ENCODE data around the gene ALKBH1. TPM values are rescaled to one million over a fixed set of nuclear protein-coding genes. Genes with fewer than 3 reads are reported as not detected.
A peak's percentile ranks its signal among the peaks of the same experiment; 100 is the strongest.

The ALKBH1 gene
- total RNA-seq, 1 experiment from 2014 or later = 25.0 TPM

DNA sequence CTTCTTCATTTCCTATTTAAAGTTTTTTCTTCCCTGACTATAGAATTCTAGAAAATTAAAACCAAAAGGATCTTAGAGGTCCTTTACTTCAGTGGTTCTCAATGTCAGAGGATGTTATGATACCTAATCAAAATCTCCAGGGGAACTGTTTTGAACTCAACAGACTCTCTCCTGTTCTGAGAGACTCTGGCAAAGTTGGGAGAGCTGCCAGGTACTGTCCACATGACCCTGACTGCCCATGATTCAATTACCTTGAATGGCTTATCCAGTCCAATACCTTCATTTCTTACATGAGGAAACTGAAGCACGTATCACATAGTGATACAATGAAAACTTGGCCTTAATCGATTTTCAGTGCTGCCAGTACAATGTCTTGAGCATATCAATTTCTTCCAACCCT, 16.6 kb downstream of the ALKBH1 start:
- POLR2A ChIA-PET (ENCODE audit: unreplicated experiment) = no interaction called here
- no TSS peak for BruUV-seq (replicated peaks)

DNA sequence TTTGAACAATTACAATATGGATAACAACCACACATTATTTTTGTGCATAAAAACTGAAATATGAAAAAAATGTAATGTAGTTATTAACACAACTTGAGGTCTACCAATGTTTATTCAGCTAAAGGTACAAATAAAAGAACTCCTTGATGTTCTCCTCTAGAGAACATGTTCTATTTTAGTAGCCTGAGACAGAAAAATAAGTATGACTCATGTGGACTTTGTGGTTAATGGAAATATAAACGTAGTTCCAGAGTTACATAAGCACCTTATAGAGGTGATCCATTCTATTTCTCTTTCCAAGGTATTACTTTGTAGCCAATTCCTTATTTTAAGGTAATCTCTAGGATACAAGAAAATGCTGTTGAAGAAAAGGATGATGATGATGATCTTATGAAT, 25.7 kb downstream of the ALKBH1 start:
- BruUV-seq (replicated peaks) = no TSS peak
- H3K27ac ChIP-seq = peak overlapping the region; percentile 42

More for the DNA sequence above, 16.6 kb downstream of the ALKBH1 start:
- Histone ChIP-seq H3K27me3 (ENCODE audit: insufficient read depth, low read depth) (no peaks in the 10 kb centered on the region), H3K79me2 (ENCODE audit: low read depth) (no peaks in the 10 kb centered on the region), H4K20me1 (ENCODE audit: insufficient read depth) (no peaks in the 10 kb centered on the region), H2AFZ (no peak overlapping the region), H3K27ac (no peak overlapping the region), H3K4me2 (no peak overlapping the region), H3K4me1 (replicated peaks; ENCODE audit: insufficient read depth) (no peaks in the 10 kb centered on the region), H3K9me3 (ENCODE audit: insufficient read depth, low read depth) (no peaks in the 10 kb centered on the region), H3K9me2 (ENCODE audit: insufficient read depth) (no peaks in the 10 kb centered on the region), H3K36me3 (ENCODE audit: low read depth) (peaks cover 39% of the 10 kb centered on the region), H3K4me3 (no peak overlapping the region), H3F3A (ENCODE audit: insufficient read depth, low read depth) (no peaks in the 10 kb centered on the region)
- intact Hi-C loops (cut with micrococcal nuclease; ENCODE audit: unreplicated experiment) = no loop called here
- no peak for DNase-seq
- CTCF ChIA-PET = interaction anchor here (0.6 kb wide), 1 partner anchor 146 kb away, joined by 6 read pairs; no protein-coding TSS in a partner anchor
- no peak for TF ChIP-seq EZH2 (IDR thresholded peaks at IDR 0.05; ENCODE audit: low read depth)
- TF ChIP-seq, protein P1, sequence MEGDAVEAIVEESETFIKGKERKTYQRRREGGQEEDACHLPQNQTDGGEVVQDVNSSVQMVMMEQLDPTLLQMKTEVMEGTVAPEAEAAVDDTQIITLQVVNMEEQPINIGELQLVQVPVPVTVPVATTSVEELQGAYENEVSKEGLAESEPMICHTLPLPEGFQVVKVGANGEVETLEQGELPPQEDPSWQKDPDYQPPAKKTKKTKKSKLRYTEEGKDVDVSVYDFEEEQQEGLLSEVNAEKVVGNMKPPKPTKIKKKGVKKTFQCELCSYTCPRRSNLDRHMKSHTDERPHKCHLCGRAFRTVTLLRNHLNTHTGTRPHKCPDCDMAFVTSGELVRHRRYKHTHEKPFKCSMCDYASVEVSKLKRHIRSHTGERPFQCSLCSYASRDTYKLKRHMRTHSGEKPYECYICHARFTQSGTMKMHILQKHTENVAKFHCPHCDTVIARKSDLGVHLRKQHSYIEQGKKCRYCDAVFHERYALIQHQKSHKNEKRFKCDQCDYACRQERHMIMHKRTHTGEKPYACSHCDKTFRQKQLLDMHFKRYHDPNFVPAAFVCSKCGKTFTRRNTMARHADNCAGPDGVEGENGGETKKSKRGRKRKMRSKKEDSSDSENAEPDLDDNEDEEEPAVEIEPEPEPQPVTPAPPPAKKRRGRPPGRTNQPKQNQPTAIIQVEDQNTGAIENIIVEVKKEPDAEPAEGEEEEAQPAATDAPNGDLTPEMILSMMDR (conservative IDR thresholded peaks at IDR 0.05) = no peak

GRCh38 chr14:77681196-77682157, 26.3 kb downstream of the ALKBH1 start:
- no peak for TF ChIP-seq EZH2 (IDR thresholded peaks at IDR 0.05; ENCODE audit: low read depth)
- TF ChIP-seq, protein P1 (conservative IDR thresholded peaks at IDR 0.05) = no peak
- no peak overlapping the region for H3K4me3 ChIP-seq
- H3K9me3 ChIP-seq (ENCODE audit: insufficient read depth, low read depth) = no peaks in the 10 kb centered on the region
- peak overlapping the region; percentile 42 for H3K27ac ChIP-seq
- no TSS peak for BruUV-seq (replicated peaks)
- H3K9me2 ChIP-seq (ENCODE audit: insufficient read depth) = no peaks in the 10 kb centered on the region
- H3K4me2 ChIP-seq = peak overlapping the region; percentile 28
- ChIA-PET CTCF (interaction anchor here (0.5 to 0.6 kb wide), 2 partner anchors 22 to 113 kb away, joined by 3 to 9 read pairs; no protein-coding TSS in a partner anchor), POLR2A (ENCODE audit: unreplicated experiment) (interaction anchor here (0.5 kb wide), 2 partner anchors 11 to 545 kb away, joined by 3 to 4 read pairs; no protein-coding TSS in a partner anchor)
- H3K36me3 ChIP-seq (ENCODE audit: low read depth) = peaks cover 30% of the 10 kb centered on the region
- peaks cover 21% of the 10 kb centered on the region for H3K4me1 ChIP-seq (replicated peaks; ENCODE audit: insufficient read depth)
- DNase-seq = peak in 1 of 2 experiments; percentile 61
- no peaks in the 10 kb centered on the region for H3K27me3 ChIP-seq (ENCODE audit: insufficient read depth, low read depth)
- peaks cover 28% of the 10 kb centered on the region for H3F3A ChIP-seq (ENCODE audit: insufficient read depth, low read depth)
- intact Hi-C loops (cut with micrococcal nuclease; ENCODE audit: unreplicated experiment) = no loop called here
- H3K79me2 ChIP-seq (ENCODE audit: low read depth) = no peaks in the 10 kb centered on the region
- no peak overlapping the region for H2AFZ ChIP-seq
- H4K20me1 ChIP-seq (ENCODE audit: insufficient read depth) = peaks cover 19% of the 10 kb centered on the region; the same call in 1 of the 2 replicates

More for the DNA sequence above, 25.7 kb downstream of the ALKBH1 start:
- peak in 1 of 2 experiments; percentile 72 for DNase-seq
- no peaks in the 10 kb centered on the region for H3K9me3 ChIP-seq (ENCODE audit: insufficient read depth, low read depth)
- H3K36me3 ChIP-seq (ENCODE audit: low read depth) = peaks cover 27% of the 10 kb centered on the region
- peaks cover 28% of the 10 kb centered on the region for H3F3A ChIP-seq (ENCODE audit: insufficient read depth, low read depth)
- H4K20me1 ChIP-seq (ENCODE audit: insufficient read depth) = peaks cover 19% of the 10 kb centered on the region; the same call in 1 of the 2 replicates
- CTCF ChIA-PET = interaction anchor here (0.5 kb wide), 1 partner anchor 114 kb away, joined by 9 read pairs; no protein-coding TSS in a partner anchor
- H2AFZ ChIP-seq = no peak overlapping the region
- no peaks in the 10 kb centered on the region for H3K79me2 ChIP-seq (ENCODE audit: low read depth)
- H3K4me3 ChIP-seq = no peak overlapping the region
- intact Hi-C loops (cut with micrococcal nuclease; ENCODE audit: unreplicated experiment) = no loop called here
- H3K4me2 ChIP-seq = peak overlapping the region; percentile 28
- no peaks in the 10 kb centered on the region for H3K9me2 ChIP-seq (ENCODE audit: insufficient read depth)
- no peak for TF ChIP-seq EZH2 (IDR thresholded peaks at IDR 0.05; ENCODE audit: low read depth)
- TF ChIP-seq, protein P1 (conservative IDR thresholded peaks at IDR 0.05) = no peak
- H3K27me3 ChIP-seq (ENCODE audit: insufficient read depth, low read depth) = no peaks in the 10 kb centered on the region
- H3K4me1 ChIP-seq (replicated peaks; ENCODE audit: insufficient read depth) = peaks cover 21% of the 10 kb centered on the region
- POLR2A ChIA-PET (ENCODE audit: unreplicated experiment) = interaction anchor here (0.5 kb wide), 1 partner anchor 546 kb away, joined by 4 read pairs; no protein-coding TSS in a partner anchor
